Breast epithelium (tissue), 4 donors: ENCODE results near the gene PSMG4. TPM values are rescaled to one million over a fixed set of nuclear protein-coding genes. Genes with fewer than 3 reads are reported as not detected.

Source experiments
- DNase-seq, 2 donors: peaks; one replicate each; pipeline ENCODE4 v3.0.0-alpha.2; 2019; ENCODE audit warnings: low spot score in 2 of 2
- H3K27ac ChIP-seq, 2 donors: fragments of 200-600 bp; sonication (generic) in 1 of 2; one replicate each; pipeline ENCODE4 v1.5.1; 2016 to 2019; ENCODE audit warnings: mild to moderate bottlenecking in 1 of 2
- H3K27me3 ChIP-seq, 2 donors: fragments of 200-600 bp; sonication (generic) in 1 of 2; one replicate each; pipeline versions ENCODE4 v1.5.1 to v1.6.0; 2017 to 2019; ENCODE audit warnings: control low read depth in 1 of 2, mild to moderate bottlenecking in 1 of 2
- H3K36me3 ChIP-seq: fragments of 200-600 bp; one replicate; pipeline ENCODE4 v1.5.1; 2019
- H3K4me1 ChIP-seq, 2 donors: fragments of 200-600 bp; sonication (generic); one replicate each; pipeline ENCODE4 v1.5.1; 2016 to 2019; ENCODE audit warnings: control low read depth in 1 of 2
- H3K4me3 ChIP-seq, 3 donors: fragments of 200-600 bp; sonication (generic); 1 replicate in 2 of 3; 2 replicates in 1 of 3; pipeline ENCODE4 v1.5.1; 2016 to 2019; ENCODE audit warnings: mild to moderate bottlenecking in 3 of 3, moderate library complexity in 2 of 3
- H3K9me3 ChIP-seq, 2 donors: fragments of 200-600 bp; sonication (generic) in 1 of 2; one replicate each; pipeline ENCODE4 v1.5.1; 2016 to 2019; ENCODE audit warnings: control low read depth in 1 of 2
- CTCF ChIP-seq, 3 donors: fragments of 450-650 bp; IDR thresholded peaks; one replicate each; pipeline ENCODE4 v1.5.1; 2016 to 2017; ENCODE audit warnings: antibody characterized with exemption in 3 of 3, mild to moderate bottlenecking in 3 of 3, moderate library complexity in 3 of 3
- POLR2A ChIP-seq: fragments of 450-650 bp; IDR thresholded peaks from one replicate; pipeline ENCODE4 v1.6.1; 2016; ENCODE audit warnings: antibody characterized with exemption, mild to moderate bottlenecking, moderate library complexity
- POLR2AphosphoS5 ChIP-seq, 3 donors: sonication (generic); formaldehyde crosslinking; IDR thresholded peaks; one replicate each; pipeline ENCODE4 v1.6.1; 2017; ENCODE audit warnings: antibody characterized with exemption in 3 of 3
- intact Hi-C: fragments of 100-400 bp; cut with DNase I; formaldehyde crosslinking; loops from one replicate; pipeline ENCODE4 v1.15.1; 2023; ENCODE audit warnings: low total_unique reads
- total RNA-seq, 3 donors: library from RNA; depleted of rRNA; stranded (reverse); fragments of >200 nt; gene quantifications; one replicate each; pipeline ENCODE4 v1.1.0, GENCODE V29; 2016

Gene PSMG4
- total RNA-seq, 3 donors from 2014 or later, result 24.3 to 26.9 (median 24.6) TPM

- intact Hi-C loops, result no loop called here
- H3K36me3 ChIP-seq, result no peaks in the 10 kb centered on the region
- peak overlapping the region; percentile 80 to 85 for H3K27ac ChIP-seq
- H3K4me3 ChIP-seq, result peak overlapping the region; percentile 59 to 75 (median 60)
- H3K9me3 ChIP-seq, result no peaks in the 10 kb centered on the region
- no peak for DNase-seq
- TF ChIP-seq POLR2A, result no peak
- no peak for TF ChIP-seq CTCF (IDR thresholded peaks at IDR 0.05)
- no peak for TF ChIP-seq POLR2AphosphoS5 (IDR thresholded peaks at IDR 0.05)
- peaks cover 5 to 44% of the 10 kb centered on the region in 2 donors for H3K27me3 ChIP-seq
- peaks cover 11 to 25% of the 10 kb centered on the region in 2 donors for H3K4me1 ChIP-seq
Observed at GRCh38 chr6:3230900-3231246, 27.9 kb upstream of the PSMG4 start.

GRCh38 chr6:3231247-3232016 is 27.3 kb upstream of the PSMG4 start:
- H3K27me3 ChIP-seq, result peaks cover 5 to 41% of the 10 kb centered on the region in 2 donors
- peak overlapping the region; percentile 80 to 85 for H3K27ac ChIP-seq
- peak in 1 of 2 donors; percentile 65 for DNase-seq
- peak overlapping the region; percentile 59 to 75 (median 60) for H3K4me3 ChIP-seq
- H3K36me3 ChIP-seq, result no peaks in the 10 kb centered on the region
- intact Hi-C loops, result no loop called here
- no peak for TF ChIP-seq CTCF (IDR thresholded peaks at IDR 0.05)
- TF ChIP-seq POLR2AphosphoS5 (IDR thresholded peaks at IDR 0.05), result peak in 2 of 3 donors; percentile 22 to 44
- no peaks in the 10 kb centered on the region for H3K9me3 ChIP-seq
- H3K4me1 ChIP-seq, result peaks cover 11 to 25% of the 10 kb centered on the region in 2 donors

- H3K4me1 ChIP-seq, result peaks cover 9 to 20% of the 10 kb centered on the region in 2 donors
- no peaks in the 10 kb centered on the region for H3K9me3 ChIP-seq
- no peak for DNase-seq
- H3K27me3 ChIP-seq, result peaks cover 5 to 34% of the 10 kb centered on the region in 2 donors
- TF ChIP-seq POLR2A, result no peak
- TF ChIP-seq CTCF (IDR thresholded peaks at IDR 0.05), result no peak
- TF ChIP-seq POLR2AphosphoS5 (IDR thresholded peaks at IDR 0.05), result no peak
- peak overlapping the region; percentile 80 to 85 for H3K27ac ChIP-seq
- peak overlapping the region; percentile 59 to 75 (median 60) for H3K4me3 ChIP-seq
- intact Hi-C loops, result no loop called here
- no peaks in the 10 kb centered on the region for H3K36me3 ChIP-seq
Observed at GRCh38 chr6:3232017-3232945, 26.5 kb upstream of the PSMG4 start.

- peaks cover 2 to 9% of the 10 kb centered on the region in 2 donors for H3K4me1 ChIP-seq
- H3K4me3 ChIP-seq, result no peak overlapping the region
- peaks cover 0 to 24% of the 10 kb centered on the region in 2 donors for H3K27me3 ChIP-seq
- intact Hi-C loops, result no loop called here
- H3K36me3 ChIP-seq, result no peaks in the 10 kb centered on the region
- TF ChIP-seq CTCF (IDR thresholded peaks at IDR 0.05) (no peak), POLR2A (no peak), POLR2AphosphoS5 (IDR thresholded peaks at IDR 0.05) (no peak)
- no peak for DNase-seq
- H3K9me3 ChIP-seq, result no peaks in the 10 kb centered on the region
- H3K27ac ChIP-seq, result no peak overlapping the region
Observed at GRCh38 chr6:3233321-3233720, 25.4 kb upstream of the PSMG4 start.
